Measurements from ENCODE around the gene CRACR2B. TPM values are rescaled to one million over a fixed set of nuclear protein-coding genes. Genes with fewer than 3 reads are reported as not detected.

CRACR2B gene
- total and polyA plus RNA-seq, 2 of the 13 experiments (the other 11 are each of a cell fraction or from before 2014, with no cell fraction given): 14.9 to 21.0 TPM

- TF ChIP-seq DRAP1 (CRISPR knock-in tag; IDR thresholded peaks at IDR 0.05) (no peak), NFAT5 (CRISPR knock-in tag; IDR thresholded peaks at IDR 0.05) (no peak)
Measured at GRCh38 chr11:829176-829846, 1.6 kb downstream of the CRACR2B start (continued).

GRCh38 chr11:829847-830294, 2.2 kb downstream of the CRACR2B start:
- no peak for ATAC-seq
- in situ Hi-C loops (cut with HindIII; ENCODE audit: extremely low pct_ligation_motif_present, low pct_unique_long_range_greater_than_20kb): no loop called here
- CTCF ChIA-PET (ENCODE audit: low intra/inter-chr PET ratio, low total read pairs): no interaction called here
- TF ChIP-seq KDM6A (CRISPR knock-in tag; IDR thresholded peaks at IDR 0.05; ENCODE audit: low read depth): no peak
- no peak for TF ChIP-seq TBX2 (CRISPR knock-in tag; IDR thresholded peaks at IDR 0.05; ENCODE audit: borderline replicate concordance)
- TF ChIP-seq ZNF274 (CRISPR knock-in tag; IDR thresholded peaks at IDR 0.05): no peak
- TF ChIP-seq PRDM10 (CRISPR knock-in tag; IDR thresholded peaks at IDR 0.05; ENCODE audit: low read depth): no peak
- TF ChIP-seq IKZF1 (IDR thresholded peaks at IDR 0.05): no peak
- TF ChIP-seq ZNF333 (CRISPR knock-in tag; IDR thresholded peaks at IDR 0.05; ENCODE audit: borderline replicate concordance): peak; percentile 25; the same call in 1 of the 2 replicates
- TF ChIP-seq ZBTB38 (CRISPR knock-in tag; IDR thresholded peaks at IDR 0.05): peak; percentile 82; the same call in 1 of the 2 replicates
- no peak for TF ChIP-seq ZNF124 (CRISPR knock-in tag; IDR thresholded peaks at IDR 0.05)
- TF ChIP-seq PHF21A (CRISPR knock-in tag; IDR thresholded peaks at IDR 0.05): 0 out of 2 replicates have a peak, but pooled peaks have one; percentile 4
- no peak for TF ChIP-seq SUZ12 (IDR thresholded peaks at IDR 0.05; ENCODE audit: low read depth, low read length)
- no peak for TF ChIP-seq ZNF737 (CRISPR knock-in tag; IDR thresholded peaks at IDR 0.05; ENCODE audit: borderline replicate concordance)
- no peak for TF ChIP-seq RXRB (CRISPR knock-in tag; IDR thresholded peaks at IDR 0.05; ENCODE audit: borderline replicate concordance)

More at GRCh38 chr11:829847-830294, 2.2 kb downstream of the CRACR2B start:
- peak overlapping the region in 2 of 3 experiments; percentile 23 to 75; a peak in 3 of 6 replicates for H3K4me3 ChIP-seq (replicated peaks in 1 of 3; ENCODE audit: insufficient read depth in 1 of 3, low read depth in 2 of 3, low read length in 3 of 3)
- no peaks in the 10 kb centered on the region for H3K9me3 ChIP-seq (ENCODE audit: low read length)
- H3K9ac ChIP-seq (ENCODE audit: insufficient read depth, low read depth, low read length): no peak overlapping the region
- DNase-seq (ENCODE audit: low spot score): no peak
- WGBS (ENCODE audit: low lambda C conversion rate): 65% methylated on average over 18 of the region's 39 CpGs
- peaks cover 6% of the 10 kb centered on the region; the same call in 1 of the 2 replicates for H4K20me1 ChIP-seq (ENCODE audit: insufficient read depth, low read length)
- peak overlapping the region; percentile 78 for H3K4me2 ChIP-seq (ENCODE audit: low read depth, low read length)
- POLR2A ChIA-PET: interaction anchor here (2.4 to 16.1 kb wide), 3 partner anchors 11 to 21 kb away, joined by 18 to 264 read pairs (median 141); partner anchors contain the start of genes PNPLA2, POLR2L, RPLP2 and TSPAN4
- no peak for FAIRE-seq
- no peaks in the 10 kb centered on the region for H3K27me3 ChIP-seq (ENCODE audit: control insufficient read depth in 1 of 2, insufficient read depth in 2 of 2, low read length in 2 of 2)
- peaks cover 83% of the 10 kb centered on the region for H3K4me1 ChIP-seq (ENCODE audit: insufficient read depth, low read length)
- peaks cover 0 to 4% of the 10 kb centered on the region in 2 experiments; a peak in 1 of 5 replicates for H3K36me3 ChIP-seq (replicated peaks in 1 of 2; ENCODE audit: control insufficient read depth in 1 of 2, insufficient read depth in 2 of 2, low read length in 2 of 2)
- no peak overlapping the region for H2AFZ ChIP-seq (ENCODE audit: low read length)
- BruUV-seq (replicated peaks): no TSS peak
- no peak overlapping the region for H3K27ac ChIP-seq (ENCODE audit: extremely low read length, insufficient read depth, low read length)
- H3K79me2 ChIP-seq (ENCODE audit: insufficient read depth, low read length): peaks cover 11% of the 10 kb centered on the region
- intact Hi-C loops (cut with micrococcal nuclease; ENCODE audit: unreplicated experiment): no loop called here

All from HepG2 (cell line).